GM23338 (cell line): ENCODE measurements around the gene ZNF543. TPM values are rescaled to one million over a fixed set of nuclear protein-coding genes. Genes with fewer than 3 reads are reported as not detected.

ENCODE experiments used
- ATAC-seq: fragments of 200-7000 bp; cut with Tn5 transposase; 3 replicates; pipeline ENCODE4 v1.9.1; 2020
- DNase-seq: peaks from one replicate; pipeline ENCODE4 v3.0.0-alpha.2; 2015; ENCODE audit warnings: low spot score
- H2AFZ ChIP-seq: fragments of 200-600 bp; sonication (generic); 2 replicates; pipeline ENCODE4 v1.8.0; 2016; ENCODE audit warnings: antibody characterized with exemption, mild to moderate bottlenecking, moderate library complexity
- H3F3A ChIP-seq: fragments of 200-600 bp; sonication (generic); replicated peaks from 2 replicates; pipeline ENCODE4 v1.8.0; 2017; ENCODE audit warnings: antibody characterized with exemption, mixed run types, low read depth
- H3K27ac ChIP-seq: fragments of 200-600 bp; sonication (generic); 2 replicates; pipeline ENCODE4 v1.6.1; 2016; ENCODE audit warnings: low read depth
- H3K27me3 ChIP-seq: fragments of 200-600 bp; sonication (generic); 2 replicates; pipeline ENCODE4 v1.8.0; 2016; ENCODE audit warnings: mild to moderate bottlenecking, mixed run types, moderate library complexity; ENCODE audit not compliant: insufficient read depth
- H3K36me3 ChIP-seq: fragments of 200-600 bp; sonication (generic); 2 replicates; pipeline ENCODE4 v1.8.0; 2016; ENCODE audit warnings: mild to moderate bottlenecking; ENCODE audit not compliant: insufficient read depth
- H3K4me1 ChIP-seq: fragments of 200-600 bp; sonication (generic); 2 replicates; pipeline ENCODE4 v1.8.0; 2016; ENCODE audit warnings: mild to moderate bottlenecking, moderate library complexity; ENCODE audit not compliant: insufficient read depth
- H3K4me2 ChIP-seq: fragments of 200-600 bp; sonication (generic); 2 replicates; pipeline ENCODE4 v1.7.1; 2017; ENCODE audit warnings: mixed run types
- H3K4me3 ChIP-seq: fragments of 200-600 bp; sonication (generic); 2 replicates; pipeline ENCODE4 v1.6.1; 2016; ENCODE audit warnings: mixed run types
- H3K79me2 ChIP-seq: fragments of 200-600 bp; sonication (generic); replicated peaks from 2 replicates; pipeline ENCODE4 v1.8.0; 2017; ENCODE audit warnings: mild to moderate bottlenecking; ENCODE audit not compliant: insufficient read depth
- H3K9me2 ChIP-seq: fragments of 200-600 bp; sonication (generic); 2 replicates; pipeline ENCODE4 v1.8.0; 2017; ENCODE audit not compliant: insufficient read depth
- H4K20me1 ChIP-seq: fragments of 200-600 bp; sonication (generic); replicated peaks from 2 replicates; pipeline ENCODE4 v1.8.0; 2017; ENCODE audit warnings: mild to moderate bottlenecking; ENCODE audit not compliant: insufficient read depth
- H3K27ac Mint-ChIP-seq: 2 replicates; pipeline ENCODE4 v1.8.0; 2020; ENCODE audit warnings: inconsistent platforms, mild to moderate bottlenecking, moderate library complexity, mixed read lengths
- H3K27me3 Mint-ChIP-seq: 3 replicates; pipeline ENCODE4 v1.8.0; 2022; ENCODE audit warnings: low read depth, mild to moderate bottlenecking, moderate library complexity, mixed read lengths, inconsistent platforms; ENCODE audit not compliant: insufficient read depth, poor library complexity
- H3K36me3 Mint-ChIP-seq: 3 replicates; pipeline ENCODE4 v1.8.0; 2021; ENCODE audit warnings: low read depth, mild to moderate bottlenecking, inconsistent platforms, moderate library complexity, mixed read lengths
- H3K4me1 Mint-ChIP-seq: 3 replicates; pipeline ENCODE4 v1.8.0; 2020; ENCODE audit warnings: mild to moderate bottlenecking, inconsistent platforms, mixed read lengths
- H3K4me3 Mint-ChIP-seq: 3 replicates; pipeline ENCODE4 v1.8.0; 2021; ENCODE audit warnings: moderate library complexity, mild to moderate bottlenecking, inconsistent platforms, mixed read lengths
- H3K9me3 Mint-ChIP-seq: 3 replicates; pipeline ENCODE4 v1.8.0; 2020; ENCODE audit warnings: moderate library complexity, mild to moderate bottlenecking, inconsistent platforms, mixed read lengths
- CREB1 ChIP-seq: fragments of 250-450 bp; sonication (Bioruptor Pico); IDR thresholded peaks from 2 replicates; pipeline ENCODE4 v1.5.0; 2020; ENCODE audit warnings: low read depth, mild to moderate bottlenecking, moderate library complexity
- EZH2 ChIP-seq: fragments of 200-600 bp; sonication (generic); IDR thresholded peaks from one replicate; pipeline ENCODE4 v1.8.0; 2017; ENCODE audit warnings: antibody characterized with exemption, mild to moderate bottlenecking, low read depth; ENCODE audit not compliant: unreplicated experiment
- EZH2phosphoT487 ChIP-seq: fragments of 200-600 bp; sonication (generic); IDR thresholded peaks from one replicate; pipeline ENCODE4 v1.8.1; 2018; ENCODE audit warnings: antibody characterized with exemption; ENCODE audit not compliant: unreplicated experiment
- JUNB ChIP-seq: IDR thresholded peaks from one replicate; pipeline ENCODE4 v1.6.1; 2016; ENCODE audit warnings: antibody characterized with exemption; ENCODE audit not compliant: unreplicated experiment
- NANOG ChIP-seq: IDR thresholded peaks from 2 replicates; pipeline ENCODE4 v1.6.1; 2016; ENCODE audit warnings: antibody characterized with exemption, borderline replicate concordance
- POLR2AphosphoS5 ChIP-seq: IDR thresholded peaks from 2 replicates; pipeline ENCODE4 v1.6.1; 2016; ENCODE audit warnings: antibody characterized with exemption, low read depth
- ZNF331 ChIP-seq: fragments of 250-450 bp; sonication (Bioruptor Pico); IDR thresholded peaks from 2 replicates; pipeline ENCODE4 v1.5.0; 2020; ENCODE audit warnings: low read depth, mild to moderate bottlenecking, moderate library complexity
- polyA plus RNA-seq: library from polyadenylated mRNA; unstranded; fragments of >200 nt; fragmentation: Nextera tagmentation; extraction: Ambion mirVana; gene quantifications from 2 replicates; pipeline ENCODE4 v1.2.1, GENCODE V29; 2016
- total RNA-seq: library from RNA; depleted of rRNA; stranded (reverse); fragments of >200 nt; shearing (Covaris generic); gene quantifications from 2 replicates; pipeline ENCODE4 v1.2.3, GENCODE V29; 2014
- TF ChIP-seq, protein P1 (sequence below), 2 experiments: fragments of 200-600 bp in 1 of 2; sonication (generic) in 1 of 2; conservative IDR thresholded peaks; 2 replicates each; pipeline versions ENCODE4 v1.5.1 to v1.6.1; 2016 to 2017; ENCODE audit warnings: antibody characterized with exemption in 2 of 2, low read depth in 2 of 2, mild to moderate bottlenecking in 2 of 2, moderate library complexity in 1 of 2
- TF ChIP-seq, protein P2 (sequence below): IDR thresholded peaks from one replicate; pipeline ENCODE4 v1.6.1; 2018; ENCODE audit warnings: antibody characterized with exemption; ENCODE audit not compliant: unreplicated experiment
- TF ChIP-seq, protein P3 (sequence below): IDR thresholded peaks from 2 replicates; pipeline ENCODE4 v1.6.1; 2016; ENCODE audit warnings: antibody characterized with exemption

The ZNF543 gene
- total and polyA plus RNA-seq, 2 experiments from 2014 or later: 2.4 to 10.3 TPM

DNA sequence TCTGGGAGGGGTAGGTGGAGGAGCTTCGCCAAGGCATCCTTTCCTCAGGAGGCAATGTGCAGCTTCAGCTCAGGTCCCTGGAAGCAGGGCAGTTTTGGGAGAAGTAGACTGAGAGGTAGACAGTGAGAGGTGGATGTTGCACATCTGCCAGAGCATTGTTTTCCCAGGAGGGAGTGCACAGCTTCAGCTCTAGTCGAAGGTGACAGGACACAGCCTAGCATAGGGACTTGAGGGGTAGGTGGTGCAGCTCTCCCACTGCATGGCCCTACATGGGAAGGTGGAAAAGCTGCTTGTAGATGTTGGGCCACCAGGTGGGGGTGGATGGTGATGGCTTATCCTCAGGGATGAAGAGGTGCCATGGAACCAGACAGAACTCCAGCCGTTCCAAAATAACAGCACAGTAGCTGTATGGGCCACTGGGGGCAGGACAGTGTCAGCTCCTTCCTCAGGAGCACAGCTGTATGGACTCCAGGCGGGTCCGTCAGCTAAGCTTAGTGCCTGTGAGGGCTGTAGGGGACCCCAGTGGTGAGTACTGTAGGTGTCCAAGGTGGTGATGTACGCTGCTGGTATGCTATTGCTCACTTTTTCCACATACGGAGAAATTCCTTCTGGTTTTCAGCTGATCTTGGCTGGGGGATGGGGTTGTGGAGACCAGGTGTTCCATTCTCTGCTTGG is 17.4 kb upstream of the ZNF543 start:
- Mint-ChIP-seq H3K9me3 (no peaks in the 10 kb centered on the region), H3K36me3 (peaks cover 37% of the 10 kb centered on the region), H3K27ac (peak overlapping the region; percentile 91; the same call in 1 of the 2 replicates), H3K27me3 (peaks cover 7% of the 10 kb centered on the region), H3K4me1 (peaks cover 12% of the 10 kb centered on the region; the same call in 2 of the 3 replicates), H3K4me3 (no peak overlapping the region)
- H3K36me3 ChIP-seq: 0 out of 2 replicates have a peak, but pooled peaks cover 3% of the 10 kb centered on the region
- DNase-seq (peak; percentile 53), ATAC-seq (peak; percentile 87)
- peaks cover 7% of the 10 kb centered on the region; the same call in 1 of the 2 replicates for H4K20me1 ChIP-seq
- H3K9me2 ChIP-seq: no peaks in the 10 kb centered on the region
- H2AFZ ChIP-seq: no peak overlapping the region
- H3K4me1 ChIP-seq: no peaks in the 10 kb centered on the region
- no peaks in the 10 kb centered on the region for H3K27me3 ChIP-seq
- no peak overlapping the region for H3K4me3 ChIP-seq
- TF ChIP-seq ZNF331 (CRISPR knock-in tag): no peak
- TF ChIP-seq EZH2phosphoT487: no peak
- no peak for TF ChIP-seq NANOG
- TF ChIP-seq, protein P1, sequence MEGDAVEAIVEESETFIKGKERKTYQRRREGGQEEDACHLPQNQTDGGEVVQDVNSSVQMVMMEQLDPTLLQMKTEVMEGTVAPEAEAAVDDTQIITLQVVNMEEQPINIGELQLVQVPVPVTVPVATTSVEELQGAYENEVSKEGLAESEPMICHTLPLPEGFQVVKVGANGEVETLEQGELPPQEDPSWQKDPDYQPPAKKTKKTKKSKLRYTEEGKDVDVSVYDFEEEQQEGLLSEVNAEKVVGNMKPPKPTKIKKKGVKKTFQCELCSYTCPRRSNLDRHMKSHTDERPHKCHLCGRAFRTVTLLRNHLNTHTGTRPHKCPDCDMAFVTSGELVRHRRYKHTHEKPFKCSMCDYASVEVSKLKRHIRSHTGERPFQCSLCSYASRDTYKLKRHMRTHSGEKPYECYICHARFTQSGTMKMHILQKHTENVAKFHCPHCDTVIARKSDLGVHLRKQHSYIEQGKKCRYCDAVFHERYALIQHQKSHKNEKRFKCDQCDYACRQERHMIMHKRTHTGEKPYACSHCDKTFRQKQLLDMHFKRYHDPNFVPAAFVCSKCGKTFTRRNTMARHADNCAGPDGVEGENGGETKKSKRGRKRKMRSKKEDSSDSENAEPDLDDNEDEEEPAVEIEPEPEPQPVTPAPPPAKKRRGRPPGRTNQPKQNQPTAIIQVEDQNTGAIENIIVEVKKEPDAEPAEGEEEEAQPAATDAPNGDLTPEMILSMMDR (conservative IDR thresholded peaks at IDR 0.05; ENCODE audit: low read depth in 2 of 2): peak; percentile 16 to 38; a peak in 3 of 4 replicates
- H3K27ac ChIP-seq: no peak overlapping the region
- peaks cover 32% of the 10 kb centered on the region for H3K79me2 ChIP-seq
- no peaks in the 10 kb centered on the region for H3F3A ChIP-seq
- H3K4me2 ChIP-seq: no peak overlapping the region; the same call in 1 of the 2 replicates

DNA sequence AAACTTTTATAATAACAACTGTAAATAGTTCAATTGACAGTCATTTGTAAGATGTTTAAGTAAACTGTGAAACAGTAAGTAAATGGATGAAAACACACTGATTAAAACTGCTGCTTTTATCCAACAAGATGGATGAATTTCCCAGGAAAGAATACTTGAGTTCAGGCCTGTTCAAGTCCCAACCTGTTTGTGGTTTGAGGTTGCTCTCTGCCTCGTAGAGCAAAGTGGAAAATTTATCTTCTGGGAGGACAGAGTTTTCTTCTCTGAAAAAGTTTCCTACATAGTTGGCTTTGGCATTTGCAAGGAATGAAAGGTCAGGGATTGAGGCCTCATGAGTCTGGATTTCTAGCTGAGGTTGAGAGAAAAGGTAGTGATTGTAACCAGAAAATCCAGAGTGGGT is 15.2 kb upstream of the ZNF543 start:
- ATAC-seq: no peak

More for the DNA sequence above, 15.2 kb upstream of the ZNF543 start:
- H2AFZ ChIP-seq: no peak overlapping the region
- H3K4me3 ChIP-seq: no peak overlapping the region
- H3K4me1 Mint-ChIP-seq: peaks cover 12% of the 10 kb centered on the region; the same call in 2 of the 3 replicates
- H3K9me2 ChIP-seq: no peaks in the 10 kb centered on the region
- no peak for DNase-seq
- no peaks in the 10 kb centered on the region for H3F3A ChIP-seq
- no peak overlapping the region for H3K27ac Mint-ChIP-seq
- 0 out of 2 replicates have a peak, but pooled peaks cover 3% of the 10 kb centered on the region for H3K36me3 ChIP-seq
- peaks cover 18% of the 10 kb centered on the region for H3K36me3 Mint-ChIP-seq
- no peak overlapping the region for H3K4me2 ChIP-seq
- H3K79me2 ChIP-seq: peaks cover 12% of the 10 kb centered on the region; the same call in 1 of the 2 replicates
- peaks cover 7% of the 10 kb centered on the region; the same call in 1 of the 2 replicates for H4K20me1 ChIP-seq
- TF ChIP-seq CREB1 (no peak), JUNB (no peak), EZH2 (no peak), ZNF331 (CRISPR knock-in tag) (no peak), POLR2AphosphoS5 (no peak), NANOG (no peak)
- TF ChIP-seq, protein P2, sequence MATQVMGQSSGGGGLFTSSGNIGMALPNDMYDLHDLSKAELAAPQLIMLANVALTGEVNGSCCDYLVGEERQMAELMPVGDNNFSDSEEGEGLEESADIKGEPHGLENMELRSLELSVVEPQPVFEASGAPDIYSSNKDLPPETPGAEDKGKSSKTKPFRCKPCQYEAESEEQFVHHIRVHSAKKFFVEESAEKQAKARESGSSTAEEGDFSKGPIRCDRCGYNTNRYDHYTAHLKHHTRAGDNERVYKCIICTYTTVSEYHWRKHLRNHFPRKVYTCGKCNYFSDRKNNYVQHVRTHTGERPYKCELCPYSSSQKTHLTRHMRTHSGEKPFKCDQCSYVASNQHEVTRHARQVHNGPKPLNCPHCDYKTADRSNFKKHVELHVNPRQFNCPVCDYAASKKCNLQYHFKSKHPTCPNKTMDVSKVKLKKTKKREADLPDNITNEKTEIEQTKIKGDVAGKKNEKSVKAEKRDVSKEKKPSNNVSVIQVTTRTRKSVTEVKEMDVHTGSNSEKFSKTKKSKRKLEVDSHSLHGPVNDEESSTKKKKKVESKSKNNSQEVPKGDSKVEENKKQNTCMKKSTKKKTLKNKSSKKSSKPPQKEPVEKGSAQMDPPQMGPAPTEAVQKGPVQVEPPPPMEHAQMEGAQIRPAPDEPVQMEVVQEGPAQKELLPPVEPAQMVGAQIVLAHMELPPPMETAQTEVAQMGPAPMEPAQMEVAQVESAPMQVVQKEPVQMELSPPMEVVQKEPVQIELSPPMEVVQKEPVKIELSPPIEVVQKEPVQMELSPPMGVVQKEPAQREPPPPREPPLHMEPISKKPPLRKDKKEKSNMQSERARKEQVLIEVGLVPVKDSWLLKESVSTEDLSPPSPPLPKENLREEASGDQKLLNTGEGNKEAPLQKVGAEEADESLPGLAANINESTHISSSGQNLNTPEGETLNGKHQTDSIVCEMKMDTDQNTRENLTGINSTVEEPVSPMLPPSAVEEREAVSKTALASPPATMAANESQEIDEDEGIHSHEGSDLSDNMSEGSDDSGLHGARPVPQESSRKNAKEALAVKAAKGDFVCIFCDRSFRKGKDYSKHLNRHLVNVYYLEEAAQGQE: no peak
- TF ChIP-seq, protein P3, sequence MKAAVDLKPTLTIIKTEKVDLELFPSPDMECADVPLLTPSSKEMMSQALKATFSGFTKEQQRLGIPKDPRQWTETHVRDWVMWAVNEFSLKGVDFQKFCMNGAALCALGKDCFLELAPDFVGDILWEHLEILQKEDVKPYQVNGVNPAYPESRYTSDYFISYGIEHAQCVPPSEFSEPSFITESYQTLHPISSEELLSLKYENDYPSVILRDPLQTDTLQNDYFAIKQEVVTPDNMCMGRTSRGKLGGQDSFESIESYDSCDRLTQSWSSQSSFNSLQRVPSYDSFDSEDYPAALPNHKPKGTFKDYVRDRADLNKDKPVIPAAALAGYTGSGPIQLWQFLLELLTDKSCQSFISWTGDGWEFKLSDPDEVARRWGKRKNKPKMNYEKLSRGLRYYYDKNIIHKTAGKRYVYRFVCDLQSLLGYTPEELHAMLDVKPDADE: no peak
- H3K4me3 Mint-ChIP-seq: no peak overlapping the region
- H3K4me1 ChIP-seq: no peaks in the 10 kb centered on the region
- H3K27ac ChIP-seq: no peak overlapping the region
- no peaks in the 10 kb centered on the region for H3K9me3 Mint-ChIP-seq
- no peaks in the 10 kb centered on the region for H3K27me3 ChIP-seq
- H3K27me3 Mint-ChIP-seq: peaks cover 7% of the 10 kb centered on the region
